Activated naive CD4-positive, alpha-beta T cell treated with anti-CD3 and anti-CD28 coated beads, Interleukin-2, amount 50 U/mL, for 16 hours (primary cell): ENCODE results near the gene FRMD4A.

Experiments
- DNase-seq: peaks from one replicate; pipeline ENCODE4 v3.0.0-alpha.2; 2020

Gene FRMD4A

DNA sequence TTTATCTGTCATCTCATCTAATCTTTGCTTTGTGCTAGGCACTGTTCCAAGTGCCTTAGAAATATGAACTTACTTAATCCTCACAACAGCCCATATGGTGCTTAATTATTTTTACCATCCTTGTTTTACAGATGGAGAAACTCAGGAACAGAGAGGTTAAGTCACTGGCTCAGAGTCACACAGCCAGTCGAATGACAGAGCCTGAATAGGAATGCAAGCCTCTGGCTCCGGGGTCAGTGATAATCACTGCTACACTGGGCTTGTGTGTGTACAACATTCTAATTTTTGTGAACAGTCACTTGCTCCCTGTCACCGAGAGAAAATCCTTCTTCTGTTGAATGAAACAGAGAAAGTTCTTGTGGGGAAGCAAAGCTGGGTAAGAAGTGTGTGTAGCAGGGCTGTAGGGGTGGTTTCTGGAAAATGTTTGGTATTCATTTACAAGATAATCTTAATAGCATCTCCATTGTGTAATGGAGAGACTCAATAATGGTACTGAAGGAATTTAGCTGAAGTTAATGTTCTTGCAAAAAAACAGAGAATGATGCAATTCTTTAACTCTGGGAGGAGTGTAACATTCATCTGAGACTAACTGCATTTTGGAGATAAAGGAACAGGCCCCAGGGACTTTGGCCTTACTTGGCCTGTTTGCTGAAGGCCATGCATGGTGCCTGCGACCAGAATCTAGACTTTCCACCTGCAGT, 290.6 kb downstream of the FRMD4A start:
- no peak for DNase-seq

DNA sequence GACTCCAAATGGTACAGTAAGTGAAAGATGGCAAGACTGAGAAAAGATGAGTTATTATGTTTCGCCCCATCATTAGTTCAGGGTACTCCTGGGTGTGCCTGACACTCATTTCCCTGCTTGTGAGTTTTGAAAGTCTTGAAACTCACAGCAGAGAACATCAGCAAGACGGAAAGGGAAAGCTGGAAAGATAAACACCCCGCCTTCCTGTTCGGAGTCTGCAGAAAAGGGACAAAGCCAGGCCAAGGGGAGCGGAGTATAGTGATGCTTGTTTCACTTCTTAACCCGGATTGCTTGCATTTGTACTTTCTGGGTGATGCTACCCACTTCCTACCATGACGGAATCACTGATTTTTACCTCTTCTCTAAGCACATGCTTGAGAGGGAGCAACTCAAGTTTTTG, 294.5 kb downstream of the FRMD4A start:
- DNase-seq, result no peak

DNA sequence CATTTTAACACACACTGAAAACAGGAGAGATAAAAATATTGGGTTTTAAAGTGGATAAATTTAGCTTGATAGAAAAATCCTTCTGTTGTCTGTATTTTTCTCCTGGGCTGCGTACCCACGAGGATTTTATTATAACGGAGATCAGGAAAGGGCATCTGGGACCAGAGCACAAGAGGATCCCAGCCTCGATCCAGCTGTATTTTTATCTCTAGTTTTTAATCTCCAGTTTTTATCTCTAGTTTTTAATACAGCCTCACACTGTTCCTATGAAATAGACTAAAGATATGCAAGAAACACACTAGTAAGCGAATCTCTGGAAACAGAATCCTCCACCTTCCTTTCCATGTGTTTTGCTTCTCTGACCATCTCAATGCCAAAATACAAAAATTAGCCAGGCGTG, 295.2 kb downstream of the FRMD4A start:
- no peak for DNase-seq

- peak; percentile 51 for DNase-seq
Measured at GRCh38 chr10:14032406-14032998, 298.2 kb downstream of the FRMD4A start.

DNA sequence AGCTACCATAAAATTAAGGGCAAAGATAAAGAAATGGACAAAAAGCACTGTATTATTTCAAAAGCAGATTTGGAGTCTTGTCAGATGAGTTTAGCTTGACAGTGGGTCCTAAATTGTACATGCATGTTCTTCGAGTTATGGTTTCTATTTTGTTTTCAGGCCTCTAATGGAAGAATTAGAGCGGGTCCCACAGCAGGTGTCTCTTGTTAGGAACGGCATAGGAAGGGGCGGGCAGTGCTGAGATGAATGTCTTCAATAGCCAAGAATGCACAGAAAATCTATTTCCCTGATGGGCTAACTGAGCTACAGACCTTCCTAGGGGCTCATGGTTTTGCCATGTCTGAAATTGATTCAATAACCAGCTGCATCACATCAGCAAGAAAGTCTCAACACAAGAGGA, 304.4 kb downstream of the FRMD4A start:
- no peak for DNase-seq

- DNase-seq, result no peak
Measured at GRCh38 chr10:14025283-14026189, 305.2 kb downstream of the FRMD4A start.

- no peak for DNase-seq
Measured at GRCh38 chr10:14024329-14025202, 306.2 kb downstream of the FRMD4A start.

GRCh38 chr10:14023673-14024328, 306.9 kb downstream of the FRMD4A start:
- DNase-seq, result no peak

DNA sequence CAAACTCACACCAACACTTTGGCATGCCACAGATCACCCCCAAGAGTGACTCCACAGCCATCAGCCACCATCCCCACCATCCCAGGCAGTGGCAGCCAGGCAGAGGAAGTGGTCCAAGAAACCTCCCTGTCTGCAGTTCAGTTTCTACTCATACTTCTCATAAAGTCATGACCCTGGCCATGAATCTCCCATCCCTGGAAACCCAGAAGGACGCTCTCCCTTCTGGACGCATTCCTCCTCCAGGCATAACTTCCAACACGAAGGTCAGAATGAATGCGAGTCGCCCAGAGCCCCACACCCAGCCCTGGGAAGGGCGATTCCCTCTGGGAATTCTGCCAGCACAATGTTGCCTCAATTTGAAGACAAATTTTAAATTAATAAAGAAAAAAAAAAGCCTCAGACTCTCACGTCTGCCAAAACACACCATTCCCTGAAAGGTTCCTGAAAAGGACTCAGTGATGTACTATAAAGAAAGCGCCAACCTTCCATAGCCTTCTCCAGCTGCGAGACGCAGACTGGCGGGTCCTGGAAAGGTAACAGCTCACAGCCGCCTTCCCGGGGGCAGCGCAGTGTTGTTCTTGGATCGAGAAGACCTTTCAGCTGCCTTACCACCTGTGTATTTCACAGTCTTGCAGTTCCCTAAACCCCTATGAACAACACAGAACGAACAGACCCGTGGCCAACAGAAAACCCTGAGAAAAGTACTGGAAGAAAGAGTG, 307.6 kb downstream of the FRMD4A start:
- no peak for DNase-seq

DNA sequence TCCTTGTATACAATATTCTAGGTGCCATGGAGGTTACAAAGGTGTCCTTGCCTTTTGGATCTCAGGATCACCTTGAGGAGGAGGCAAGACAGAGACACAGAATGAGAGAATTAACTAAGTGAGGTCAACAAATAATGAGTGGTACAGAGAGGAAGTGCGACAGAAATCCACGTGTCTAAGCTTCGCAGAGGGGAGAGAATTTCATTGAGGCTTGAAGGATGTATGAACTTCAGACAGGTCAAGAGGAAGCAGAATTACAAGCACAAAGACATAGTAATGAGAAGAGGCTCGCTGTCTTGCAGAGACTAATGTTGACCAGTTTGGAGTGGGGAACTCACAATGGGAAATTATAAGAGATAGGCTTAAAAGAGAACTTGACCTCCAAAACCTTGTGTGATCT, 308.7 kb downstream of the FRMD4A start:
- DNase-seq, result no peak

- no peak for DNase-seq
Measured at GRCh38 chr10:14020037-14020664, 310.6 kb downstream of the FRMD4A start.

GRCh38 chr10:14017467-14017866, 313.3 kb downstream of the FRMD4A start:
- DNase-seq, result no peak

DNA sequence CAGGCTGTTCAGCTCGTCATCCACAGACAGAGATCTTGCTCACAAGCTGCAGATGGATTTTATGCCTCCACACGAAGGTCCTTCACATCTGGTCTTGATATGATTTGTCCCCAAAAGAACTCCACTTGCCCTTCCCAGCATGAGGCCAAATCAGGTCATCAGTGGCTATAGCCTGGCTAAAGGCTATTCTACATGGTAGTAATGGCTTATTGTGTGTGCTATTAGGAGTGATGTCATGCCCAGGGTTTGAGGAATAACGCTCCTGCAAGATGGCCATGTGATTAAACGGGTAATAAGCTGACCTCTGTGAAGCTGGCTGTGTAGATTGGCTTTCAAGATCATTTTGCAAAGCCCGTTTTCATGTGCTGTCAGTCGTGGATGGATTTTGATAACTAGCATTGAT, 313.8 kb downstream of the FRMD4A start:
- DNase-seq, result no peak

DNA sequence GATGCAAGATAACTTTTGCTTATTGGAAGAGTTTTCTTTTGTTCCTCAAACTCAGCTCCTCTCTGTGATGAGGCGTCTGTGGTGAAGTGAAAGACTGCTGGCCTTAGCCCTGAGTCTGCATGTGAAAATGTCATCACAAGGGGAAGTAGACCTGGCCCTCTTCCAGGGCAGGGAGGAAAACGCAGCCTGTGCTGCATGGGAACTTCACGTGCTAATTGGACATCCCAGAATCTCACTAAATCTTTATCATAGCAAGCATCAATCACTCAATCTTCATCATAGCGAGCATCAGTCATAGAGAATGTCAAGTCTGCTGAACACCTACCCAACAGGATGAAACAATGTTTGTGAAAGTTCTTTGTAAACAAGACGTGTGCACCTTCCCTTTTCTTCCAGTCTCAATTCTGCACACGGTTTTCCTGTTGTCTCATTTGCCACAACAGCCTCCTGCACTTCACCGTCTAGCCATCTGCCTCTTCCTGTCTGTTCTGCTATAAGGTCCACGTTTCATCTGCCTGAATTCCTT, 314.6 kb downstream of the FRMD4A start:
- no peak for DNase-seq

- no peak for DNase-seq
Measured at GRCh38 chr10:14014423-14014822, 316.3 kb downstream of the FRMD4A start.

GRCh38 chr10:14010769-14011574, 319.8 kb downstream of the FRMD4A start:
- no peak for DNase-seq

GRCh38 chr10:14010101-14010558, 320.6 kb downstream of the FRMD4A start:
- DNase-seq, result no peak

- DNase-seq, result peak; percentile 86
Measured at GRCh38 chr10:14009371-14010100, 321.2 kb downstream of the FRMD4A start.

DNA sequence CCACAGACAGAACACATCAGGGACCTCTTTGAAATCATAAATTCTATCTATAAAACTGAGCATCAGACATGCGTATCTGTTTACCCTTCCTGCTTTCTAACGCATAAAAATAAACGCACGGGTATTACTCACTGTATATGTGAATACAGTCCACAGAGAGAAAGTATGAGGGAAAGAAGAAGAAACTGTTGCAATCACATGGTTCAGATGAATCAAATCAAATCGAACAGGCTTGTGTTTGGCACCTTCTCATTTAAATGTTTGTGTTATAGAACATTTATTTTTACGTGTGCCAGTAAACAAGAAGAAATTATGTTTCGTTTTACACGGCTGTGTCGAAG, 322.0 kb downstream of the FRMD4A start:
- no peak for DNase-seq
